ENCODE measurements around the gene ETV6.

ETV6 gene

GRCh38 chr12:11697131-11697530, 47.7 kb downstream of the ETV6 start:
- no peak for DNase-seq

GRCh38 chr12:11697670-11698387, 48.4 kb downstream of the ETV6 start:
- DNase-seq = no peak

- no peak for DNase-seq
Observed at GRCh38 chr12:11698729-11699128, 49.3 kb downstream of the ETV6 start.

- DNase-seq = no peak
Observed at GRCh38 chr12:11701433-11701832, 52.0 kb downstream of the ETV6 start.

GRCh38 chr12:11702959-11703358, 53.5 kb downstream of the ETV6 start:
- DNase-seq = no peak

- no peak for DNase-seq
Observed at GRCh38 chr12:11703378-11703777, 53.9 kb downstream of the ETV6 start.

GRCh38 chr12:11704089-11704488, 54.6 kb downstream of the ETV6 start:
- no peak for DNase-seq

GRCh38 chr12:11705010-11705409, 55.5 kb downstream of the ETV6 start:
- no peak for DNase-seq

GRCh38 chr12:11706509-11707379, 57.3 kb downstream of the ETV6 start:
- peak; percentile 87 for DNase-seq

- peak; percentile 76 for DNase-seq
Observed at GRCh38 chr12:11707535-11707934, 58.1 kb downstream of the ETV6 start.

- no peak for DNase-seq
Observed at GRCh38 chr12:11709513-11709912, 60.0 kb downstream of the ETV6 start.

GRCh38 chr12:11710431-11710830, 61.0 kb downstream of the ETV6 start:
- DNase-seq = no peak

GRCh38 chr12:11710906-11711305, 61.4 kb downstream of the ETV6 start:
- no peak for DNase-seq

- DNase-seq = no peak
Observed at GRCh38 chr12:11711651-11712327, 62.3 kb downstream of the ETV6 start.

- DNase-seq = no peak
Observed at GRCh38 chr12:11712491-11712890, 63.0 kb downstream of the ETV6 start.

GRCh38 chr12:11713202-11713601, 63.7 kb downstream of the ETV6 start:
- DNase-seq = no peak

GRCh38 chr12:11714626-11715025, 65.2 kb downstream of the ETV6 start:
- no peak for DNase-seq

- DNase-seq = no peak
Observed at GRCh38 chr12:11715621-11716020, 66.1 kb downstream of the ETV6 start.

- DNase-seq = no peak
Observed at GRCh38 chr12:11716794-11717518, 67.5 kb downstream of the ETV6 start.

GRCh38 chr12:11717519-11717961, 68.1 kb downstream of the ETV6 start:
- no peak for DNase-seq

GRCh38 chr12:11718105-11718504, 68.6 kb downstream of the ETV6 start:
- DNase-seq = no peak

- DNase-seq = no peak
Observed at GRCh38 chr12:11718768-11719253, 69.3 kb downstream of the ETV6 start.

GRCh38 chr12:11719678-11720099, 70.2 kb downstream of the ETV6 start:
- no peak for DNase-seq
